WTC11 (cell line): ENCODE measurements around the gene NFIA. TPM values are rescaled to one million over a fixed set of nuclear protein-coding genes. Genes with fewer than 3 reads are reported as not detected.
A peak's percentile ranks its signal among the peaks of the same experiment; 100 is the strongest.

ENCODE experiments used
- ATAC-seq: fragments of 200-7000 bp; cut with Tn5 transposase; 2 replicates; pipeline ENCODE4 v1.10.0; 2021; ENCODE audit warnings: mild to moderate bottlenecking, moderate library complexity
- CTCF ChIA-PET: fragments of 300-600 bp; sonication (Branson Sonifier 250); formaldehyde crosslinking; loops from one replicate; lab custom pipeline; 2021; ENCODE audit warnings: antibody characterized with exemption; lab: Charles Lee
- POLR2A ChIA-PET: fragments of 350-600 bp; sonication (Branson Sonifier 250); formaldehyde crosslinking; loops from one replicate; lab custom pipeline; 2021; ENCODE audit warnings: antibody characterized with exemption; lab: Charles Lee
- DNase-seq: peaks from one replicate; pipeline ENCODE4 v3.0.0; 2021; ENCODE audit warnings: low spot score
- H3K27ac Mint-ChIP-seq: 2 replicates; pipeline ENCODE4 v1.8.0; 2021; ENCODE audit warnings: mixed read lengths
- H3K27me3 Mint-ChIP-seq: 2 replicates; pipeline ENCODE4 v1.8.0; 2021; ENCODE audit warnings: low read depth, mild to moderate bottlenecking, moderate library complexity, mixed read lengths
- H3K36me3 Mint-ChIP-seq: 2 replicates; pipeline ENCODE4 v1.8.0; 2021; ENCODE audit warnings: mixed read lengths
- H3K4me1 Mint-ChIP-seq: 2 replicates; pipeline ENCODE4 v1.8.0; 2022; ENCODE audit warnings: mixed read lengths
- H3K4me3 Mint-ChIP-seq: 2 replicates; pipeline ENCODE4 v1.8.0; 2021; ENCODE audit warnings: mild to moderate bottlenecking, moderate library complexity, mixed read lengths
- H3K9me3 Mint-ChIP-seq: 2 replicates; pipeline ENCODE4 v1.8.0; 2021; ENCODE audit warnings: mixed read lengths
- E2F4 ChIP-seq: sonication (generic); formaldehyde crosslinking; IDR thresholded peaks from 2 replicates; pipeline ENCODE4 v1.8.1; 2022; ENCODE audit warnings: low read depth, mild to moderate bottlenecking, moderate library complexity, missing genetic modification reagents, borderline replicate concordance
- ELF4 ChIP-seq: sonication (generic); formaldehyde crosslinking; IDR thresholded peaks from 2 replicates; pipeline ENCODE4 v1.8.1; 2022; ENCODE audit warnings: low read depth, mild to moderate bottlenecking, moderate library complexity, missing genetic modification reagents
- FOXK1 ChIP-seq: sonication (generic); formaldehyde crosslinking; IDR thresholded peaks from 2 replicates; pipeline ENCODE4 v1.8.0; 2022; ENCODE audit warnings: mild to moderate bottlenecking, moderate library complexity, missing genetic modification reagents
- FOXP4 ChIP-seq: sonication (generic); formaldehyde crosslinking; IDR thresholded peaks from 2 replicates; pipeline ENCODE4 v1.8.0; 2022; ENCODE audit warnings: mild to moderate bottlenecking, missing genetic modification reagents
- GRHL2 ChIP-seq: fragments of 250-450 bp; sonication (Bioruptor Pico); IDR thresholded peaks from 2 replicates; pipeline ENCODE4 v1.8.0; 2022; ENCODE audit warnings: mild to moderate bottlenecking, moderate library complexity; ENCODE audit not compliant: insufficient replicate concordance, severe bottlenecking
- HMGXB4 ChIP-seq: sonication (generic); formaldehyde crosslinking; IDR thresholded peaks from 2 replicates; pipeline ENCODE4 v1.8.1; 2023; ENCODE audit warnings: mild to moderate bottlenecking, moderate library complexity, missing genetic modification reagents
- KAT7 ChIP-seq: sonication (generic); formaldehyde crosslinking; IDR thresholded peaks from 2 replicates; pipeline ENCODE4 v1.8.1; 2023; ENCODE audit warnings: missing genetic modification reagents, mild to moderate bottlenecking, borderline replicate concordance
- NFE2L1 ChIP-seq: sonication (generic); formaldehyde crosslinking; IDR thresholded peaks from 2 replicates; pipeline ENCODE4 v1.8.1; 2023; ENCODE audit warnings: missing genetic modification reagents
- NR3C1 ChIP-seq: sonication (generic); formaldehyde crosslinking; conservative IDR thresholded peaks from 2 replicates; pipeline ENCODE4 v1.8.1; 2023; ENCODE audit warnings: low read depth, mild to moderate bottlenecking, missing genetic modification reagents
- PREB ChIP-seq: sonication (generic); formaldehyde crosslinking; IDR thresholded peaks from 2 replicates; pipeline ENCODE4 v1.8.1; 2022; ENCODE audit warnings: mild to moderate bottlenecking, missing genetic modification reagents, moderate library complexity, borderline replicate concordance
- USF2 ChIP-seq: sonication (generic); formaldehyde crosslinking; IDR thresholded peaks from 2 replicates; pipeline ENCODE4 v1.8.1; 2023; ENCODE audit warnings: mild to moderate bottlenecking, missing genetic modification reagents, moderate library complexity
- ZNF671 ChIP-seq: fragments of 250-450 bp; sonication (Bioruptor Pico); IDR thresholded peaks from 2 replicates; pipeline ENCODE4 v1.8.0; 2021; ENCODE audit warnings: mild to moderate bottlenecking
- total RNA-seq: library from RNA; stranded (reverse); gene quantifications from 3 replicates; pipeline ENCODE4 v1.2.3, GENCODE V29; 2021

The NFIA gene
- total RNA-seq, 1 experiment from 2014 or later, result 16.7 TPM

GRCh38 chr1:61322769-61323168 lies 240.4 kb downstream of the NFIA start:
- Mint-ChIP-seq H3K9me3 (peaks cover 10% of the 10 kb centered on the region; the same call in 1 of the 2 replicates), H3K27me3 (no peaks in the 10 kb centered on the region), H3K4me1 (peaks cover 34% of the 10 kb centered on the region), H3K36me3 (no peaks in the 10 kb centered on the region), H3K4me3 (no peak overlapping the region), H3K27ac (no peak overlapping the region)
- TF ChIP-seq GRHL2 (CRISPR knock-in tag), result no peak
- TF ChIP-seq ZNF671 (CRISPR knock-in tag), result no peak
- no peak for TF ChIP-seq FOXP4 (CRISPR knock-in tag)
- no peak for TF ChIP-seq KAT7
- no peak for TF ChIP-seq HMGXB4 (CRISPR knock-in tag)
- TF ChIP-seq E2F4 (CRISPR knock-in tag), result no peak
- no peak for TF ChIP-seq USF2
- no peak for TF ChIP-seq FOXK1 (CRISPR knock-in tag)
- CTCF ChIA-PET, result no interaction called here
- POLR2A ChIA-PET, result no interaction called here
- ATAC-seq (no peak), DNase-seq (no peak)

GRCh38 chr1:61323681-61324328 lies 241.4 kb downstream of the NFIA start:
- DNase-seq (no peak), ATAC-seq (no peak)
- Mint-ChIP-seq H3K4me1 (peaks cover 30% of the 10 kb centered on the region), H3K4me3 (no peak overlapping the region), H3K9me3 (peaks cover 10% of the 10 kb centered on the region; the same call in 1 of the 2 replicates)
- POLR2A ChIA-PET, result no interaction called here
- TF ChIP-seq ELF4 (CRISPR knock-in tag), result no peak
- TF ChIP-seq NR3C1 (CRISPR knock-in tag), result no peak
- TF ChIP-seq, all 79 proteins: peak for 0
- Mint-ChIP-seq H3K27ac (peak overlapping the region; percentile 40), H3K36me3 (peaks cover 3% of the 10 kb centered on the region; the same call in 1 of the 2 replicates), H3K27me3 (no peaks in the 10 kb centered on the region)
- CTCF ChIA-PET, result no interaction called here

GRCh38 chr1:61326713-61327112 lies 244.4 kb downstream of the NFIA start:
- no peaks in the 10 kb centered on the region for H3K27me3 Mint-ChIP-seq
- CTCF ChIA-PET, result no interaction called here
- ATAC-seq, result no peak
- TF ChIP-seq PREB (no peak), NFE2L1 (CRISPR knock-in tag) (no peak)
- TF ChIP-seq, all 79 proteins: peak for 0
- no peak for DNase-seq
- peaks cover 3% of the 10 kb centered on the region; the same call in 1 of the 2 replicates for H3K36me3 Mint-ChIP-seq
- H3K4me1 Mint-ChIP-seq, result peaks cover 4% of the 10 kb centered on the region
- no peak overlapping the region for H3K4me3 Mint-ChIP-seq
- H3K27ac Mint-ChIP-seq, result peak overlapping the region; percentile 10; the same call in 1 of the 2 replicates
- POLR2A ChIA-PET, result no interaction called here
- H3K9me3 Mint-ChIP-seq, result peaks cover 10% of the 10 kb centered on the region; the same call in 1 of the 2 replicates
